Testis (tissue), 3 donors: ENCODE data around the gene MKX. TPM values are rescaled to one million over a fixed set of nuclear protein-coding genes. Genes with fewer than 3 reads are reported as not detected.

Experiments used
- DNase-seq: peaks from one replicate; pipeline ENCODE4 v3.0.0-alpha.2; 2019
- H3K27ac ChIP-seq, 2 donors: fragments of 200-600 bp; sonication (generic); one replicate each; pipeline ENCODE4 v1.5.1; 2019
- H3K27me3 ChIP-seq: fragments of 200-600 bp; sonication (generic); one replicate; pipeline ENCODE4 v1.5.1; 2019
- H3K36me3 ChIP-seq: fragments of 200-600 bp; sonication (generic); one replicate; pipeline ENCODE4 v1.5.1; 2017; ENCODE audit warnings: low read depth; ENCODE audit errors: missing control alignments
- H3K4me1 ChIP-seq: fragments of 200-600 bp; sonication (generic); one replicate; pipeline ENCODE4 v1.5.1; 2019
- H3K4me3 ChIP-seq, 2 donors: fragments of 200-600 bp; sonication (generic); one replicate each; pipeline ENCODE4 v1.5.1; 2017 to 2019
- H3K9me3 ChIP-seq: fragments of 200-600 bp; sonication (generic); one replicate; pipeline ENCODE4 v1.5.1; 2017
- CTCF ChIP-seq, 3 experiments: fragments of 450-650 bp in 2 of 3; fragments of 200-600 bp in 1 of 3; sonication (generic) in 1 of 3; IDR thresholded peaks; one replicate each; pipeline ENCODE4 v1.5.1; 2016 to 2019; ENCODE audit warnings: antibody characterized with exemption in 3 of 3, mild to moderate bottlenecking in 2 of 3, moderate library complexity in 1 of 3
- POLR2A ChIP-seq: fragments of 450-650 bp; IDR thresholded peaks from one replicate; pipeline ENCODE4 v1.6.1; 2017; ENCODE audit warnings: antibody characterized with exemption, mild to moderate bottlenecking, moderate library complexity
- WGBS, 2 donors: methylation state at CpG; one replicate each; pipeline ENCODE4 v1.1.5; 2018; 5-methylcytosine and 5-hydroxymethylcytosine counted together
- intact Hi-C: fragments of 100-400 bp; cut with DNase I; formaldehyde crosslinking; loops from one replicate; pipeline ENCODE4 v1.15.1; 2023; ENCODE audit warnings: low total_unique reads
- polyA plus RNA-seq: library from polyadenylated mRNA; stranded (reverse); fragments of 350-450 nt; fragmentation: Illumina TruSeq; extraction: RNeasy Lipid Tissue Mini Kit (QIAGEN cat#74804); gene quantifications from one replicate; pipeline ENCODE4 v1.2.3, GENCODE V29; 2014; ENCODE audit warnings: low read depth, low replicate concordance; ENCODE audit not compliant: insufficient read depth
- total RNA-seq, 2 donors: library from RNA; depleted of rRNA; stranded (reverse); fragments of >200 nt; gene quantifications; one replicate each; pipeline ENCODE4 v1.2.3, GENCODE V29; 2016

Gene MKX
- total and polyA plus RNA-seq, 3 donors from 2014 or later = 1.1 to 4.2 (median 1.7) TPM

DNA sequence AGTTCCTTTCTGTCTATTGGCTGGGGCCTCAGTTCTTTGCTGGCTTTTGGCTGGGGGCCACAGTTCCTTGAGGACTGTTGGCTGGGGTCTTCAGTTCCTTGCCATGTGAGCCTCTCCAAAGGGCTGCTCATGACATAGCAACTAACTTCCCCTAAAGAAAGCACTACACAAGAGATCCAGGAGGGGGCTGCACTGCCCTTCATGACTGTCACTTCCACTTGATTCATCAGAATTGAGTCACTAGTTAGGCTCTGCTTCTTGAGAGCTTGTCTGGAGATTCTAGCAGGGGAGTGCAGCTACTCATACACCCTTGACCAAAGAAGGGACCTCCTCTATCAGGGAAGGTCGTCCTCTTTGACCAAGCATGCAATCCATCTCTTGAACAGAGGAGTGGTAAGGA lies 38.0 kb upstream of the MKX start:
- H3K4me3 ChIP-seq = no peak overlapping the region
- 38 to 46% methylated on average over 1 of the region's 1 CpG for WGBS, 2 donors
- TF ChIP-seq CTCF (IDR thresholded peaks at IDR 0.05) (no peak), POLR2A (no peak)
- no peaks in the 10 kb centered on the region for H3K9me3 ChIP-seq
- no peaks in the 10 kb centered on the region for H3K4me1 ChIP-seq
- H3K36me3 ChIP-seq = no peaks in the 10 kb centered on the region
- no peak overlapping the region for H3K27ac ChIP-seq
- DNase-seq = no peak
- no peaks in the 10 kb centered on the region for H3K27me3 ChIP-seq
- intact Hi-C loops = no loop called here

- TF ChIP-seq POLR2A = no peak
- TF ChIP-seq CTCF (IDR thresholded peaks at IDR 0.05) = no peak
- no peak overlapping the region for H3K4me3 ChIP-seq
- no peaks in the 10 kb centered on the region for H3K36me3 ChIP-seq
- intact Hi-C loops = no loop called here
- H3K4me1 ChIP-seq = no peaks in the 10 kb centered on the region
- no peak overlapping the region for H3K27ac ChIP-seq
- DNase-seq = no peak
- H3K27me3 ChIP-seq = no peaks in the 10 kb centered on the region
- 59 to 66% methylated on average over 9 of the region's 9 CpGs for WGBS, 2 donors
- no peaks in the 10 kb centered on the region for H3K9me3 ChIP-seq
These were observed 33.9 kb upstream of the MKX start for GRCh38 chr10:27779462-27780015.

- Histone ChIP-seq H3K27ac (no peak overlapping the region), H3K36me3 (no peaks in the 10 kb centered on the region), H3K27me3 (no peaks in the 10 kb centered on the region), H3K9me3 (no peaks in the 10 kb centered on the region), H3K4me1 (no peaks in the 10 kb centered on the region), H3K4me3 (no peak overlapping the region)
- TF ChIP-seq CTCF (IDR thresholded peaks at IDR 0.05) = no peak
- DNase-seq = no peak
- 45 to 47% methylated on average over 2 of the region's 2 CpGs for WGBS, 2 donors
- intact Hi-C loops = no loop called here
These were observed 29.2 kb upstream of the MKX start for GRCh38 chr10:27774831-27775230.

GRCh38 chr10:27771231-27771630 lies 25.6 kb upstream of the MKX start:
- DNase-seq = no peak
- TF ChIP-seq CTCF (IDR thresholded peaks at IDR 0.05) (no peak), POLR2A (no peak)
- H3K4me3 ChIP-seq = no peak overlapping the region
- H3K9me3 ChIP-seq = no peaks in the 10 kb centered on the region
- no peaks in the 10 kb centered on the region for H3K4me1 ChIP-seq
- no peaks in the 10 kb centered on the region for H3K27me3 ChIP-seq
- 70 to 79% methylated on average over 4 of the region's 4 CpGs for WGBS, 2 donors
- no peaks in the 10 kb centered on the region for H3K36me3 ChIP-seq
- no peak overlapping the region for H3K27ac ChIP-seq
- intact Hi-C loops = no loop called here

DNA sequence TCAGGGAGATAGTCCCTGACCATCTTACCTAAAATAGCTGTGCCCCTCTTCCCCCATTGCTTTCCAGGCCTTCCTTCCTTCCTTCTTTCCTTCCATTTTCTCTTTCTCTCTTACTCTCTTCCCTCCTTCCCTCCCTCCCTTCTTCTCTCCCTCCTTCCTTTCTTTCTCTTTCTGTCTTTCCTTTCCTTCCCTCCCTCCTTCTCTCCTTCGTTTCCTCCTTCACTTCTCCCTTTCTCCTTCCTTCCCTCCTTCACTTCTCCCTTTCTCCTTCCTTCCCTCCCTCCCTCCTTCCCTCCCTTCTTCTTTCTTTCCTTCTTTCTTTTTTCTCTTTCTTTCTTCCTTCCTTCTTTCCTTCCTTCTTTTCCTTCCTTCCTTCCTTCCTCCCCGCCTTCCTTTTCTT lies 24.6 kb upstream of the MKX start:
- no peak overlapping the region for H3K4me3 ChIP-seq
- intact Hi-C loops = no loop called here
- no peaks in the 10 kb centered on the region for H3K4me1 ChIP-seq
- no peaks in the 10 kb centered on the region for H3K36me3 ChIP-seq
- DNase-seq = no peak
- TF ChIP-seq CTCF (IDR thresholded peaks at IDR 0.05) (no peak), POLR2A (no peak)
- WGBS, 2 donors = 87 to 90% methylated on average over 2 of the region's 2 CpGs
- no peaks in the 10 kb centered on the region for H3K27me3 ChIP-seq
- H3K9me3 ChIP-seq = no peaks in the 10 kb centered on the region
- H3K27ac ChIP-seq = no peak overlapping the region
